GM23338 (cell line): ENCODE measurements around the gene PGM2. TPM values are rescaled to one million over a fixed set of nuclear protein-coding genes. Genes with fewer than 3 reads are reported as not detected.

ENCODE experiments used
- ATAC-seq: fragments of 200-7000 bp; cut with Tn5 transposase; 3 replicates; pipeline ENCODE4 v1.9.1; 2020
- DNase-seq: peaks from one replicate; pipeline ENCODE4 v3.0.0-alpha.2; 2015; ENCODE audit warnings: low spot score
- H2AFZ ChIP-seq: fragments of 200-600 bp; sonication (generic); 2 replicates; pipeline ENCODE4 v1.8.0; 2016; ENCODE audit warnings: antibody characterized with exemption, mild to moderate bottlenecking, moderate library complexity
- H3F3A ChIP-seq: fragments of 200-600 bp; sonication (generic); replicated peaks from 2 replicates; pipeline ENCODE4 v1.8.0; 2017; ENCODE audit warnings: antibody characterized with exemption, mixed run types, low read depth
- H3K27ac ChIP-seq: fragments of 200-600 bp; sonication (generic); 2 replicates; pipeline ENCODE4 v1.6.1; 2016; ENCODE audit warnings: low read depth
- H3K27me3 ChIP-seq: fragments of 200-600 bp; sonication (generic); 2 replicates; pipeline ENCODE4 v1.8.0; 2016; ENCODE audit warnings: mild to moderate bottlenecking, mixed run types, moderate library complexity; ENCODE audit not compliant: insufficient read depth
- H3K36me3 ChIP-seq: fragments of 200-600 bp; sonication (generic); 2 replicates; pipeline ENCODE4 v1.8.0; 2016; ENCODE audit warnings: mild to moderate bottlenecking; ENCODE audit not compliant: insufficient read depth
- H3K4me1 ChIP-seq: fragments of 200-600 bp; sonication (generic); 2 replicates; pipeline ENCODE4 v1.8.0; 2016; ENCODE audit warnings: mild to moderate bottlenecking, moderate library complexity; ENCODE audit not compliant: insufficient read depth
- H3K4me2 ChIP-seq: fragments of 200-600 bp; sonication (generic); 2 replicates; pipeline ENCODE4 v1.7.1; 2017; ENCODE audit warnings: mixed run types
- H3K4me3 ChIP-seq: fragments of 200-600 bp; sonication (generic); 2 replicates; pipeline ENCODE4 v1.6.1; 2016; ENCODE audit warnings: mixed run types
- H3K79me2 ChIP-seq: fragments of 200-600 bp; sonication (generic); replicated peaks from 2 replicates; pipeline ENCODE4 v1.8.0; 2017; ENCODE audit warnings: mild to moderate bottlenecking; ENCODE audit not compliant: insufficient read depth
- H3K9me2 ChIP-seq: fragments of 200-600 bp; sonication (generic); 2 replicates; pipeline ENCODE4 v1.8.0; 2017; ENCODE audit not compliant: insufficient read depth
- H4K20me1 ChIP-seq: fragments of 200-600 bp; sonication (generic); replicated peaks from 2 replicates; pipeline ENCODE4 v1.8.0; 2017; ENCODE audit warnings: mild to moderate bottlenecking; ENCODE audit not compliant: insufficient read depth
- H3K27ac Mint-ChIP-seq: 2 replicates; pipeline ENCODE4 v1.8.0; 2020; ENCODE audit warnings: inconsistent platforms, mild to moderate bottlenecking, moderate library complexity, mixed read lengths
- H3K27me3 Mint-ChIP-seq: 3 replicates; pipeline ENCODE4 v1.8.0; 2022; ENCODE audit warnings: low read depth, mild to moderate bottlenecking, moderate library complexity, mixed read lengths, inconsistent platforms; ENCODE audit not compliant: insufficient read depth, poor library complexity
- H3K36me3 Mint-ChIP-seq: 3 replicates; pipeline ENCODE4 v1.8.0; 2021; ENCODE audit warnings: low read depth, mild to moderate bottlenecking, inconsistent platforms, moderate library complexity, mixed read lengths
- H3K4me1 Mint-ChIP-seq: 3 replicates; pipeline ENCODE4 v1.8.0; 2020; ENCODE audit warnings: mild to moderate bottlenecking, inconsistent platforms, mixed read lengths
- H3K4me3 Mint-ChIP-seq: 3 replicates; pipeline ENCODE4 v1.8.0; 2021; ENCODE audit warnings: moderate library complexity, mild to moderate bottlenecking, inconsistent platforms, mixed read lengths
- H3K9me3 Mint-ChIP-seq: 3 replicates; pipeline ENCODE4 v1.8.0; 2020; ENCODE audit warnings: moderate library complexity, mild to moderate bottlenecking, inconsistent platforms, mixed read lengths
- CREB1 ChIP-seq: fragments of 250-450 bp; sonication (Bioruptor Pico); IDR thresholded peaks from 2 replicates; pipeline ENCODE4 v1.5.0; 2020; ENCODE audit warnings: low read depth, mild to moderate bottlenecking, moderate library complexity
- EZH2 ChIP-seq: fragments of 200-600 bp; sonication (generic); IDR thresholded peaks from one replicate; pipeline ENCODE4 v1.8.0; 2017; ENCODE audit warnings: antibody characterized with exemption, mild to moderate bottlenecking, low read depth; ENCODE audit not compliant: unreplicated experiment
- EZH2phosphoT487 ChIP-seq: fragments of 200-600 bp; sonication (generic); IDR thresholded peaks from one replicate; pipeline ENCODE4 v1.8.1; 2018; ENCODE audit warnings: antibody characterized with exemption; ENCODE audit not compliant: unreplicated experiment
- POLR2AphosphoS5 ChIP-seq: IDR thresholded peaks from 2 replicates; pipeline ENCODE4 v1.6.1; 2016; ENCODE audit warnings: antibody characterized with exemption, low read depth
- REST ChIP-seq: IDR thresholded peaks from one replicate; pipeline ENCODE4 v1.6.1; 2018; ENCODE audit warnings: antibody characterized with exemption; ENCODE audit not compliant: unreplicated experiment
- STAT1 ChIP-seq: IDR thresholded peaks from one replicate; pipeline ENCODE4 v1.6.1; 2016; ENCODE audit warnings: antibody characterized with exemption; ENCODE audit not compliant: unreplicated experiment
- ZNF114 ChIP-seq: fragments of 250-450 bp; sonication (Bioruptor Pico); IDR thresholded peaks from 2 replicates; pipeline ENCODE4 v1.5.0; 2020; ENCODE audit warnings: mild to moderate bottlenecking, moderate library complexity
- ZNF331 ChIP-seq: fragments of 250-450 bp; sonication (Bioruptor Pico); IDR thresholded peaks from 2 replicates; pipeline ENCODE4 v1.5.0; 2020; ENCODE audit warnings: low read depth, mild to moderate bottlenecking, moderate library complexity
- polyA plus RNA-seq: library from polyadenylated mRNA; unstranded; fragments of >200 nt; fragmentation: Nextera tagmentation; extraction: Ambion mirVana; gene quantifications from 2 replicates; pipeline ENCODE4 v1.2.1, GENCODE V29; 2016
- total RNA-seq: library from RNA; depleted of rRNA; stranded (reverse); fragments of >200 nt; shearing (Covaris generic); gene quantifications from 2 replicates; pipeline ENCODE4 v1.2.3, GENCODE V29; 2014
- TF ChIP-seq, protein P1 (sequence below): IDR thresholded peaks from 2 replicates; pipeline ENCODE4 v1.6.1; 2016; ENCODE audit warnings: antibody characterized with exemption

Gene PGM2
- total and polyA plus RNA-seq, 2 experiments from 2014 or later, result 11.4 to 30.8 TPM

GRCh38 chr4:37862961-37863360, 36.5 kb downstream of the PGM2 start:
- no peaks in the 10 kb centered on the region for H3K27me3 Mint-ChIP-seq
- DNase-seq (no peak), ATAC-seq (no peak)
- no peaks in the 10 kb centered on the region for H3K36me3 ChIP-seq
- no peaks in the 10 kb centered on the region for H4K20me1 ChIP-seq
- H3K36me3 Mint-ChIP-seq, result peaks cover 21% of the 10 kb centered on the region
- no peaks in the 10 kb centered on the region for H3K79me2 ChIP-seq
- H2AFZ ChIP-seq, result no peak overlapping the region
- no peaks in the 10 kb centered on the region for H3K27me3 ChIP-seq
- no peaks in the 10 kb centered on the region for H3K4me1 Mint-ChIP-seq
- no peak overlapping the region for H3K4me2 ChIP-seq
- no peaks in the 10 kb centered on the region for H3F3A ChIP-seq
- H3K4me3 Mint-ChIP-seq, result no peak overlapping the region
- no peaks in the 10 kb centered on the region for H3K9me3 Mint-ChIP-seq
- no peak overlapping the region for H3K4me3 ChIP-seq
- no peaks in the 10 kb centered on the region for H3K9me2 ChIP-seq
- H3K4me1 ChIP-seq, result no peaks in the 10 kb centered on the region
- TF ChIP-seq ZNF114 (CRISPR knock-in tag), result no peak
- no peak for TF ChIP-seq POLR2AphosphoS5
- TF ChIP-seq STAT1, result no peak
- H3K27ac ChIP-seq, result no peak overlapping the region
- no peak overlapping the region for H3K27ac Mint-ChIP-seq

DNA sequence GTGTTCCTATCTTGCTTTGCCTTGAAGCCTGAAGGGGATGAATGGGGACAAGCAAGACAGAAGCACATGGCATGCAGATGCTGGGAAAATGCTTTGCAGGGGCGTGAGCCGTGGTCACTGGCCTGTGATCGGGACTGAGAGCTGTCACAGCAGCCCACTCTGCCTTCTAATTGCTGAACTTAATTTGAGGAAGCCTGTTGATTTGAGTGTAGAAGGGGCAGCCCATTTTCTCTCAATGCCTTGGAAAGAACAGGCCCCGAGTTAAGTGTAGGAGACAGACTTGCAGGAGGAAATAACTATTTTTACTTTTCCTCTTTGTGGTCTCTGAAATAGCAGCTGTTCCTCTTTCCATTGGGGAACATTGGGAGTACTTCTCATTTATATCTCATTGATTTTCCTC, 38.3 kb downstream of the PGM2 start:
- Mint-ChIP-seq H3K4me3 (no peak overlapping the region), H3K27me3 (peaks cover 3% of the 10 kb centered on the region), H3K36me3 (peaks cover 21% of the 10 kb centered on the region), H3K4me1 (no peaks in the 10 kb centered on the region), H3K9me3 (no peaks in the 10 kb centered on the region), H3K27ac (no peak overlapping the region)
- Histone ChIP-seq H3F3A (no peaks in the 10 kb centered on the region), H3K27me3 (no peaks in the 10 kb centered on the region), H3K27ac (no peak overlapping the region; the same call in 1 of the 2 replicates), H3K9me2 (no peaks in the 10 kb centered on the region), H4K20me1 (no peaks in the 10 kb centered on the region), H2AFZ (no peak overlapping the region), H3K4me3 (no peak overlapping the region), H3K4me2 (no peak overlapping the region), H3K79me2 (no peaks in the 10 kb centered on the region), H3K36me3 (no peaks in the 10 kb centered on the region), H3K4me1 (no peaks in the 10 kb centered on the region)
- ATAC-seq, result no peak
- no peak for TF ChIP-seq EZH2
- no peak for DNase-seq

DNA sequence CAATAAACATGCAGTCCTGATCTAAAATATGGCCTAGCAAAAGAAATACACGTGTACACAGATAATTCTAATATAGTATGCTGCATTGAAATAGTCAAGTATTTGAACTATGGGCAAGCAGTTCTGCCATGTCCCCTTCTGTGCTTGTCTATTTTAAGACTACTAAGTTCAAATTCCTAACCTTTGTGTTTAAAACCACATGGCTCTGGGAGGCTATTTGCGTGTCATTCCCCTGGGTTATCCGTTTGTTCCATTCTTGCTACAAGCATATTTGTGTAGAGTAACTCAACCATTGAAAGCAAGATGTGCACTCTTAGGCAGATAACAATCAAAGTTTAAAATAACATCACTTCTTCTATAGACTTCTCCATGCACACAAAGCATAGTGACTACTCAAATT, 39.0 kb downstream of the PGM2 start:
- Mint-ChIP-seq H3K4me1 (no peaks in the 10 kb centered on the region), H3K4me3 (no peak overlapping the region), H3K27me3 (peaks cover 3% of the 10 kb centered on the region), H3K36me3 (peaks cover 21% of the 10 kb centered on the region), H3K9me3 (no peaks in the 10 kb centered on the region), H3K27ac (no peak overlapping the region)
- no peak overlapping the region for H3K4me3 ChIP-seq
- no peaks in the 10 kb centered on the region for H3F3A ChIP-seq
- no peaks in the 10 kb centered on the region for H3K79me2 ChIP-seq
- H3K9me2 ChIP-seq, result no peaks in the 10 kb centered on the region
- H3K4me1 ChIP-seq, result no peaks in the 10 kb centered on the region
- H4K20me1 ChIP-seq, result no peaks in the 10 kb centered on the region
- DNase-seq (no peak), ATAC-seq (no peak)
- H3K27ac ChIP-seq, result no peak overlapping the region
- H2AFZ ChIP-seq, result no peak overlapping the region
- no peaks in the 10 kb centered on the region for H3K36me3 ChIP-seq
- H3K27me3 ChIP-seq, result no peaks in the 10 kb centered on the region
- no peak overlapping the region for H3K4me2 ChIP-seq
- TF ChIP-seq CREB1 (CRISPR knock-in tag), result no peak
- TF ChIP-seq, protein P1, sequence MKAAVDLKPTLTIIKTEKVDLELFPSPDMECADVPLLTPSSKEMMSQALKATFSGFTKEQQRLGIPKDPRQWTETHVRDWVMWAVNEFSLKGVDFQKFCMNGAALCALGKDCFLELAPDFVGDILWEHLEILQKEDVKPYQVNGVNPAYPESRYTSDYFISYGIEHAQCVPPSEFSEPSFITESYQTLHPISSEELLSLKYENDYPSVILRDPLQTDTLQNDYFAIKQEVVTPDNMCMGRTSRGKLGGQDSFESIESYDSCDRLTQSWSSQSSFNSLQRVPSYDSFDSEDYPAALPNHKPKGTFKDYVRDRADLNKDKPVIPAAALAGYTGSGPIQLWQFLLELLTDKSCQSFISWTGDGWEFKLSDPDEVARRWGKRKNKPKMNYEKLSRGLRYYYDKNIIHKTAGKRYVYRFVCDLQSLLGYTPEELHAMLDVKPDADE, result no peak
- no peak for TF ChIP-seq ZNF331 (CRISPR knock-in tag)
- no peak for TF ChIP-seq STAT1
- no peak for TF ChIP-seq REST
- no peak for TF ChIP-seq ZNF114 (CRISPR knock-in tag)
- no peak for TF ChIP-seq EZH2phosphoT487
